Measurements from ENCODE around the gene LGR5.

Gene LGR5

GRCh38 chr12:71605039-71605438 is 165.4 kb downstream of the LGR5 start:
- DNase-seq: no peak

- no peak for DNase-seq
These were observed 168.1 kb downstream of the LGR5 start for GRCh38 chr12:71607494-71608330.

- no peak for DNase-seq
These were observed 170.6 kb downstream of the LGR5 start for GRCh38 chr12:71610031-71610795.

DNA sequence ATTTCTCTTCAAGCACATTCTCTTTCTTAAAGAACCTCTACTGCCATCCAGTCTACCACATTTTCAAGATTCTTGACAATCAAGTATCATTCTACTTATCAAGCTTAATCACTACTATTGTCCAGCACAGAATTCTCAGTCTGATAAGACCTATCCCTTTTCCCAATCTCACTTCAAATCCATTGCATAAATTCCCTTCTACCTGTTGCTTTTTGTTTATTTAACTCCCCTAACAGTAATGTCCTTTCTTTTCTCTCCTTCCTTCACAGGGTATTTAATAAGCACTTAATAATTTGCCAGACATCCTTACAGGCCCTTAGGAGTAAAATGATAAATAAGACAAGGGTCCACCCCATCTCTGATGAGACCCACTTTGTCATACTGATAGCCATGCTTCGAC is 182.3 kb downstream of the LGR5 start:
- DNase-seq: no peak

GRCh38 chr12:71625476-71625875 is 185.9 kb downstream of the LGR5 start:
- no peak for DNase-seq

- DNase-seq: no peak
These were observed 186.5 kb downstream of the LGR5 start for GRCh38 chr12:71626098-71626497.

DNA sequence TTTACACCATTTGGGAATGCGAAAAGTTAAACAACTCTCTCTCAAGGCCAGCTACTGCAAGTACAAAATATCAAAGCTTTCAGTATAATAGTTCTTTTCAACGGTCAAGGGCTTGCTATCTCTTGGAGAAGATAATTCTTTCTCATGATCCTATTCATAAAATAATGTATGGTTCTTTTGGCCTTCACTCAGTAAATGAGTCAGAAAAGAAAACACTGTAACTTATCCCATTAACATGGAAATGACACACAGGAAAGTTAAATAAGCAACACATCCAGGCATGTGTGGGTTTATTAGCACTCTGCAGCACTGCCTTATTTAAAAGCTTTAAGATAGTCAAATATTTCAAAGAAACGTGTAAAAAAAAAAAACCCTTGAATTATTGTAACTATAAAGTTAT is 187.2 kb downstream of the LGR5 start:
- DNase-seq: no peak

DNA sequence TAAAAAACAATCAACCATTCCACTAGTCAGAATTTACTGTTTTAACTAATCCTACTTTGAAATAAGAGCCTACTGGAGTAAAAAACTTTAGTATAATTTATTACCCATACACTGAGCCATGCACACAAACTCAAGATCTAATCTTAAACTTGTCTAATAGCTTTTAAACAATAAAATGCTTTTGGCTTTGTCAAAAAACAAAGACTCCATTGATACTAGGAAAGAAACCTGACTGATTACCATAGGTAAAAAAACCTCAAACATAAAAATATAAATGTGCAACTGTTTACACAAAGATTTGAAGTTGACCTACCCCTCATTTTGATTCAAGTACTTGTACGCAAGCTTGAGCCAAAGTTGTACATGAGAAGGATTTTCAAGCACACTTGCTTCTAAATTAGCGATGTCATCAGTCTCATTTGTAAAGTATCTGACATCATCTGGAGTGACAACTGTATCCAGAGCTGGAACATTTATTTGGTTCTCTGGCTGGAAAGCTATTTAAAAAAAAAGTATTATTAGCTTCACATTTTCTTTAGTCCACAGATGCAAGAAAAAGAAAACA is 187.9 kb downstream of the LGR5 start:
- DNase-seq: no peak
